COR-L47 (cell line): ENCODE measurements around the gene DEPDC7.
"Not testable (repeated sequence)": the region's sequence is repeated elsewhere in the genome, so short reads cannot be mapped to it uniquely, and the experiment has no call there.

ENCODE experiments used
- DNase-seq: peaks from one replicate; lab custom pipeline; 2025; lab: John Stamatoyannopoulos, UW

Gene DEPDC7

GRCh38 chr11:33015621-33016551 lies at the start of gene DEPDC7:
Gene DEPDC7 (plus strand): TSS chr11:33015878. CDS start chr11:33015956, 78 bp downstream.
- DNase-seq = peak; percentile 52

- DNase-seq = no peak
Measured at GRCh38 chr11:32968541-32968940, 47.1 kb upstream of the DEPDC7 start.

GRCh38 chr11:32972233-32972632 lies 43.4 kb upstream of the DEPDC7 start:
- not testable (repeated sequence) for DNase-seq

GRCh38 chr11:32972781-32973180 lies 42.9 kb upstream of the DEPDC7 start:
- DNase-seq = no peak

GRCh38 chr11:32982626-32983025 lies 33.1 kb upstream of the DEPDC7 start:
- DNase-seq = no peak

- no peak for DNase-seq
Measured at GRCh38 chr11:32983506-32983905, 32.2 kb upstream of the DEPDC7 start.

- DNase-seq = no peak
Measured at GRCh38 chr11:32985600-32985999, 30.1 kb upstream of the DEPDC7 start.

GRCh38 chr11:32987851-32988250 lies 27.8 kb upstream of the DEPDC7 start:
- DNase-seq = no peak

- no peak for DNase-seq
Measured at GRCh38 chr11:32990481-32990880, 25.2 kb upstream of the DEPDC7 start.

GRCh38 chr11:32991427-32991826 lies 24.3 kb upstream of the DEPDC7 start:
- no peak for DNase-seq

- DNase-seq = no peak
Measured at GRCh38 chr11:32991898-32992297, 23.8 kb upstream of the DEPDC7 start.

- DNase-seq = no peak
Measured at GRCh38 chr11:33000181-33000580, 15.5 kb upstream of the DEPDC7 start.

GRCh38 chr11:33001281-33001680 lies 14.4 kb upstream of the DEPDC7 start:
- no peak for DNase-seq

GRCh38 chr11:33001751-33002542 lies 13.7 kb upstream of the DEPDC7 start:
- no peak for DNase-seq

GRCh38 chr11:33005175-33005574 lies 10.5 kb upstream of the DEPDC7 start:
- no peak for DNase-seq

GRCh38 chr11:33006010-33006409 lies 9.7 kb upstream of the DEPDC7 start:
- no peak for DNase-seq

GRCh38 chr11:33013755-33014154 lies 1.9 kb upstream of the DEPDC7 start:
- no peak for DNase-seq

- DNase-seq = no peak
Measured at GRCh38 chr11:33016654-33017053, 976 bp downstream of the DEPDC7 start.

GRCh38 chr11:33017478-33017877 lies 1.8 kb downstream of the DEPDC7 start:
- DNase-seq = no peak

GRCh38 chr11:33017965-33018364 lies 2.3 kb downstream of the DEPDC7 start:
- no peak for DNase-seq

- DNase-seq = no peak
Measured at GRCh38 chr11:33018840-33019239, 3.2 kb downstream of the DEPDC7 start.

GRCh38 chr11:33021501-33021900 lies 5.8 kb downstream of the DEPDC7 start:
- no peak for DNase-seq

GRCh38 chr11:33021937-33022336 lies 6.3 kb downstream of the DEPDC7 start:
- DNase-seq = no peak
